HG02970 (cell line): Measurements from ENCODE around the gene MEGF9.

Source experiments
- ATAC-seq: cut with Tn5 transposase; IDR thresholded peaks from one replicate; pipeline ENCODE4 v1.9.1; 2021; ENCODE audit warnings: mild to moderate bottlenecking, moderate library complexity, moderate number of reproducible peaks; ENCODE audit not compliant: unreplicated experiment, low FRiP score

Gene MEGF9

GRCh38 chr9:120587328-120587727, 126.9 kb downstream of the MEGF9 start:
- ATAC-seq = no peak

GRCh38 chr9:120583958-120584369, 130.3 kb downstream of the MEGF9 start:
- no peak for ATAC-seq

GRCh38 chr9:120580051-120580896, 134.0 kb downstream of the MEGF9 start, which contains the start of gene CDK5RAP2:
CDK5RAP2 (minus strand) TSS chr9:120580167; CDS start chr9:120579978, 189 bp downstream.
- ATAC-seq = peak; percentile 92

- no peak for ATAC-seq
Observed at GRCh38 chr9:120579139-120580050, 134.9 kb downstream of the MEGF9 start.

- ATAC-seq = no peak
Observed at GRCh38 chr9:120574473-120574872, 139.8 kb downstream of the MEGF9 start.

GRCh38 chr9:120572472-120572871, 141.8 kb downstream of the MEGF9 start:
- no peak for ATAC-seq

- ATAC-seq = no peak
Observed at GRCh38 chr9:120571443-120572257, 142.6 kb downstream of the MEGF9 start.

- ATAC-seq = no peak
Observed at GRCh38 chr9:120570296-120570695, 144.0 kb downstream of the MEGF9 start.

- no peak for ATAC-seq
Observed at GRCh38 chr9:120569556-120569955, 144.7 kb downstream of the MEGF9 start.

GRCh38 chr9:120568816-120569215, 145.5 kb downstream of the MEGF9 start:
- no peak for ATAC-seq

- no peak for ATAC-seq
Observed at GRCh38 chr9:120567874-120568273, 146.4 kb downstream of the MEGF9 start.

- ATAC-seq = no peak
Observed at GRCh38 chr9:120567081-120567480, 147.2 kb downstream of the MEGF9 start.

- ATAC-seq = no peak
Observed at GRCh38 chr9:120564589-120564988, 149.7 kb downstream of the MEGF9 start.

GRCh38 chr9:120562861-120563443, 151.3 kb downstream of the MEGF9 start:
- no peak for ATAC-seq

GRCh38 chr9:120561709-120562108, 152.6 kb downstream of the MEGF9 start:
- no peak for ATAC-seq

- no peak for ATAC-seq
Observed at GRCh38 chr9:120559546-120559945, 154.7 kb downstream of the MEGF9 start.

GRCh38 chr9:120558454-120558853, 155.8 kb downstream of the MEGF9 start:
- no peak for ATAC-seq

- ATAC-seq = no peak
Observed at GRCh38 chr9:120557205-120557604, 157.1 kb downstream of the MEGF9 start.

- ATAC-seq = no peak
Observed at GRCh38 chr9:120556775-120557174, 157.5 kb downstream of the MEGF9 start.

- no peak for ATAC-seq
Observed at GRCh38 chr9:120555839-120556238, 158.4 kb downstream of the MEGF9 start.
